ENCODE measurements around the gene DDIT3. TPM values are rescaled to one million over a fixed set of nuclear protein-coding genes. Genes with fewer than 3 reads are reported as not detected.
A peak's percentile ranks its signal among the peaks of the same experiment; 100 is the strongest.
"Not testable (repeated sequence)": the region's sequence is repeated elsewhere in the genome, so short reads cannot be mapped to it uniquely, and the experiment has no call there.

DDIT3 gene
- total RNA-seq, 1 donor from 2014 or later: 213 TPM

DNA sequence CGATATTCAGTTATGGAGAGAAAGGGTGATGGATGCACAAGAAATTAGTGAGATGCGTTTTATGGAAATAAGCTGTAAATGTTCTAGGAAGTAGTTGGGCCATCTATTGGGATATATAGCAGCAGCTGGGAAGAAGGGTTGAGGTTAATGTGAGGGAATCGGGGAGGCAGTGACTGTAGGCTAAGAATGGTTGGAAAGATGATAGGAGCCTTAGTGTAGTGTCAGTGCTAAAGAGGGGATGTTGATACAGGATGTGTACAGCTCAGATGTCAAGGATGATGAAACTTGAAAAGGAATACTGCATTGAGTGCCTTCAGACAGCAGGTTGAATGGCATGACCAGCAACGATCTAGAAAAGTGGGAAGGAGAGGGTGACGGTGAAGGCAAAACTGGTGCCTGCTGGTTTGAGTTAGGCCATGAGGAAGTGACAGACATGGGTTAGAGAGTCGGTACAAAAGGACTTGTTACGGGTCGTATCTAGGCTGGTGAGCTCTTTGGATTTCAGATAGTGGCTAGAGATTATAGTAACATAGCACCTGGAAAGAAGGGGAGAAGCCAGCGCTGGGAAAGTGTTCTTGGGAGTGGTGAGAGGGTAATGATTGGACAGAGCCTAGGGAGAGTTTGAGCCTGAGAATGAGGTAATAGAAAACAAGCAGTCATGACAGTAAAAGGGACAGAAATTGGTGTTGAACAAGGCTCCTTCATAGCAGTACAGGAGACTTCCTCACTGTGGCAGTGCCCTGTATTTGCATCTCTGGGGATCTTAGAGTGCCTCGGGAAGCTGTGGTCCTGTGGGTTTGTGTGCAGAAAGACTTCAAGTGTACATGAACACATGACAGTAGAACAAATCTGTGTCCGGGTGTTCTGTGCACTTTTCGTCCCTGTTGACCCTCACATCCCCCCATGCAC is 22.8 kb downstream of the DDIT3 start:
- Histone ChIP-seq H3K27me3 (ENCODE audit: control insufficient read depth, insufficient read depth, low read length) (no peaks in the 10 kb centered on the region), H3K4me3 (ENCODE audit: low read depth, low read length) (no peak overlapping the region), H3K36me3 (ENCODE audit: control insufficient read depth, insufficient read depth, low read length) (peaks cover 36% of the 10 kb centered on the region)
- TF ChIP-seq, protein P1, sequence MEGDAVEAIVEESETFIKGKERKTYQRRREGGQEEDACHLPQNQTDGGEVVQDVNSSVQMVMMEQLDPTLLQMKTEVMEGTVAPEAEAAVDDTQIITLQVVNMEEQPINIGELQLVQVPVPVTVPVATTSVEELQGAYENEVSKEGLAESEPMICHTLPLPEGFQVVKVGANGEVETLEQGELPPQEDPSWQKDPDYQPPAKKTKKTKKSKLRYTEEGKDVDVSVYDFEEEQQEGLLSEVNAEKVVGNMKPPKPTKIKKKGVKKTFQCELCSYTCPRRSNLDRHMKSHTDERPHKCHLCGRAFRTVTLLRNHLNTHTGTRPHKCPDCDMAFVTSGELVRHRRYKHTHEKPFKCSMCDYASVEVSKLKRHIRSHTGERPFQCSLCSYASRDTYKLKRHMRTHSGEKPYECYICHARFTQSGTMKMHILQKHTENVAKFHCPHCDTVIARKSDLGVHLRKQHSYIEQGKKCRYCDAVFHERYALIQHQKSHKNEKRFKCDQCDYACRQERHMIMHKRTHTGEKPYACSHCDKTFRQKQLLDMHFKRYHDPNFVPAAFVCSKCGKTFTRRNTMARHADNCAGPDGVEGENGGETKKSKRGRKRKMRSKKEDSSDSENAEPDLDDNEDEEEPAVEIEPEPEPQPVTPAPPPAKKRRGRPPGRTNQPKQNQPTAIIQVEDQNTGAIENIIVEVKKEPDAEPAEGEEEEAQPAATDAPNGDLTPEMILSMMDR (IDR thresholded peaks at IDR 0.05; ENCODE audit: insufficient read depth, low read length, severe bottlenecking): no peak
- peak; percentile 91 for FAIRE-seq
- no peak for DNase-seq (ENCODE audit: low read depth)

DNA sequence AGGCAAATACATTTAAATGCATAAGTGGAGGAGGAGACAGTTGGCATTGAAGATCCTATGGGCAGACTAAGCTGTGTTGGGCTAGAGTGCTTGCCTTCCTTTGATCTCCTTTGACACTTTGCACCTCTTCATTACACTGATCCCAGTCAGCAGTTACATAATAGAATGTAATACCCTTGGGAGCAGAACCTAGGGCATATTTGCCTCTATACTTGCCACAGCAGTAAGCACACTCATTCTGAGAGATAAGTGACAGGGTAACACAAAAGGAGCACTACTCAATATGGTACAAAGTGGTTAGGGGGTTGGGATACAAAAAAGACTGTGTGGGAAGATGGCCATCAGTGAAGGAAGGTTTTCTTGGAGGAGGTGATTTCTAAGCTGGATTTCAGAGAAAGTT is 23.5 kb downstream of the DDIT3 start:
- TF ChIP-seq, protein P1 (IDR thresholded peaks at IDR 0.05; ENCODE audit: insufficient read depth, low read length, severe bottlenecking): no peak
- Histone ChIP-seq H3K27me3 (ENCODE audit: control insufficient read depth, insufficient read depth, low read length) (no peaks in the 10 kb centered on the region), H3K36me3 (ENCODE audit: control insufficient read depth, insufficient read depth, low read length) (peaks cover 32% of the 10 kb centered on the region), H3K4me3 (ENCODE audit: low read depth, low read length) (no peak overlapping the region)
- no peak for FAIRE-seq
- no peak for DNase-seq (ENCODE audit: low read depth)

DNA sequence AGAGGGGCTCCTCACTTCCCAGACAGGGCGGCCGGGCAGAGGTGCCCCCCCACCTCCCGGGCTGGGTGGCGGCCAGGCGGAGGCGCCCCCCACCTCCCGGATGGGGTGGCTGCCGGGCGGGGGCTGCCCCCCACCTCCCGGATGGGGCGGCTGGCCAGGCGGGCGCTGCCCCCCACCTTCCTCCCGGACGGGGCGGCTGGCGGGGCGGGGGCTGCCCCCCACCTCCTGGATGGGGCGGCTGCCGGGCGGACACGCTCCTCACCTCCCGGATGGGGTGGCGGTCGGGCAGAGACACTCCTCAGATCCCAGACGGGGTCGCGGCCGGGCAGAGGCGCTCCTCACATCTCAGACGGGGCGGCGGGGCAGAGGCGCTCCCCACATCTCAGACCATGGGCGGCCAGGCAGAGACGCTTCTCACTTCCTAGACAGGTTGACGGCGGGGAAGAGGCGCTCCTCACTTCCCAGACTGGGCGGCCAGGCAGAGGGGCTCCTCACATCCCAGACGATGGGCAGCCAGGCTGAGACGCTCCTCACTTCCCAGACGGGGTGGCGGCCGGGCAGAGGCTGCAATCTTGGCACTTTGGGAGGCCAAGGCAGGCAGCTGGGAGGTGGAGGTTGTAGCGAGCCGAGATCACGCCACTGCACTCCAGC is 25.1 kb downstream of the DDIT3 start:
- DNase-seq (ENCODE audit: low read depth); H3K4me3 ChIP-seq (ENCODE audit: low read depth, low read length); FAIRE-seq; H3K27me3 ChIP-seq (ENCODE audit: control insufficient read depth, insufficient read depth, low read length): not testable (repeated sequence)
- H3K36me3 ChIP-seq (ENCODE audit: control insufficient read depth, insufficient read depth, low read length): peaks cover 33% of the 10 kb centered on the region

DNA sequence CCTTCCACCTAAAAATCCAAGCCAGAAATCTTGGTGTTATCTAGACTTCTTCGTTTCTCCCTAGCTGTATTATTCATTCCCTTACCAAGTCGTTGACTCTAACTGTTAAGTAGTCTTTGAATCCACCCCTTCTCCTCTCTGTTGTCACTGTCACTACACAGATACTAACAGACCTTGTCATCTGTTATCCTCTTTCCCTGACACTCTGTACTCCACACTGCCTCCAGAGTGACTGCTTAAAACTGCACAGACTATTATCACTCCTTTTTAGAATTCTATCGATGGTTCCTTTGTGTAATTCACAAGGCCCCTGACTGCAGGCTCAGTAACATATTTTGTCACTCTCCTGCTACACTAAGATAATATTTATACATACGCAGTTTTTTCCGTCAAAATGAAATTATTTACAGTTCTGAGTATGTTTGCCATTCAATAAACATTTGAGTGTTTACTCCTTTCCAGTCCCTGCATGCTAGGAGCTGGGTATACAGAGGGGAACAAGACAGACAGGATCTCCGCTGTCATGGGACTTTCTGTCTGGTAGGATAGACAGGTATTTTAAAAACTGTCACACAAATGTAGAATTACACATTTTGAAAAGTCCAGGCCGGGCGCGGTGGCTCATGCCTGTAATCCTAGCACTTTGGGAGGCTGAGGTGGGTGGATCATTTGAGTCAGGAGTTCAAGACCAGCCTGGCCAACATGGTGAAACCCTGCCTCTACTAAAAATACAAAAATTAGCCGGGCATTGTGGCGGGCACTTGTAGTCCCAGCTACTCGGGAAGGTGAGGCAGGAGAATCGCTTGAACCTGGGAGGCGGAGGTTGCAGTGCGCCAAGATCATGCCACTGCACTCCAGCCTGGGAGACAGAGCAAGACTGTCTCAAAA is 28.7 kb downstream of the DDIT3 start:
- H3K4me3 ChIP-seq (ENCODE audit: low read depth, low read length): no peak overlapping the region
- no peaks in the 10 kb centered on the region for H3K27me3 ChIP-seq (ENCODE audit: control insufficient read depth, insufficient read depth, low read length)
- peaks cover 25% of the 10 kb centered on the region for H3K36me3 ChIP-seq (ENCODE audit: control insufficient read depth, insufficient read depth, low read length)
- TF ChIP-seq, protein P1 (IDR thresholded peaks at IDR 0.05; ENCODE audit: insufficient read depth, low read length, severe bottlenecking): no peak
- FAIRE-seq (no peak), DNase-seq (ENCODE audit: low read depth) (no peak)

DNA sequence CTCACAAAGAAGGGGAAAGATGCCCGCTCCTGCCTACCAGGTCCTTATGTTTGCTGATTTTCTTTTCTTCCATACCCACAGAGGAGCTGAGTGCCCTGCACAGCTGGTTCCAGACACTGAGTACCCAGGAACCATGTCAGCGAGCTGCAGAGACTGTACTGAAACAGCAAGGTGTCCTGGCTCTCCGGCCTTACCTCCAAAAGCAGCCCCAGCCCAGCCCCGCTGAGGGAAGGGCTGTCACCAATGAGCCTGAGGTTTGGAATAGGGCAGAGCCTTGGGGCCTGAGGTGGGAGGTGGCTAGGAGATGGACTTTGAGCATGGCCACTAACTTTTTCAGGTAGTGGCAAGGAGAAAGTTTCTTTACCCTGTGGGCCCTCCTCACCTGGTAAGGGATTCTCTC is 30.2 kb downstream of the DDIT3 start:
- peaks cover 24% of the 10 kb centered on the region for H3K36me3 ChIP-seq (ENCODE audit: control insufficient read depth, insufficient read depth, low read length)
- no peak for FAIRE-seq

More for the DNA sequence above, 30.2 kb downstream of the DDIT3 start:
- Histone ChIP-seq H3K27me3 (ENCODE audit: control insufficient read depth, insufficient read depth, low read length) (no peaks in the 10 kb centered on the region), H3K4me3 (ENCODE audit: low read depth, low read length) (no peak overlapping the region)
- TF ChIP-seq, protein P1 (IDR thresholded peaks at IDR 0.05; ENCODE audit: insufficient read depth, low read length, severe bottlenecking): no peak
- DNase-seq (ENCODE audit: low read depth): no peak

Data from bronchial epithelial cell (primary cell).